ENCODE data around the gene DHX30. TPM values are rescaled to one million over a fixed set of nuclear protein-coding genes. Genes with fewer than 3 reads are reported as not detected.

The DHX30 gene
- total RNA-seq, 1 donor from 2014 or later = 55.0 TPM

- H3K4me1 ChIP-seq = peaks cover 13% of the 10 kb centered on the region
- H3K27me3 ChIP-seq = no peaks in the 10 kb centered on the region
- H3K4me3 ChIP-seq = no peak overlapping the region
- peaks cover 0 to 29% of the 10 kb centered on the region in 2 donors for H3K36me3 ChIP-seq
- no peak for TF ChIP-seq POLR2A (IDR thresholded peaks at IDR 0.05)
- no peak for TF ChIP-seq CTCF (IDR thresholded peaks at IDR 0.05)
- no peak for TF ChIP-seq POLR2AphosphoS5 (IDR thresholded peaks at IDR 0.05; ENCODE audit: insufficient read depth in 1 of 2, low read depth in 1 of 2)
- H3K27ac ChIP-seq = no peak overlapping the region
- no peaks in the 10 kb centered on the region for H3K9me3 ChIP-seq
- DNase-seq (ENCODE audit: extremely low spot score in 2 of 2) = no peak
- intact Hi-C loops (cut with DNase I) = no loop called here
These were observed 1.6 kb downstream of the DHX30 start for GRCh38 chr3:47804577-47804976.

DNA sequence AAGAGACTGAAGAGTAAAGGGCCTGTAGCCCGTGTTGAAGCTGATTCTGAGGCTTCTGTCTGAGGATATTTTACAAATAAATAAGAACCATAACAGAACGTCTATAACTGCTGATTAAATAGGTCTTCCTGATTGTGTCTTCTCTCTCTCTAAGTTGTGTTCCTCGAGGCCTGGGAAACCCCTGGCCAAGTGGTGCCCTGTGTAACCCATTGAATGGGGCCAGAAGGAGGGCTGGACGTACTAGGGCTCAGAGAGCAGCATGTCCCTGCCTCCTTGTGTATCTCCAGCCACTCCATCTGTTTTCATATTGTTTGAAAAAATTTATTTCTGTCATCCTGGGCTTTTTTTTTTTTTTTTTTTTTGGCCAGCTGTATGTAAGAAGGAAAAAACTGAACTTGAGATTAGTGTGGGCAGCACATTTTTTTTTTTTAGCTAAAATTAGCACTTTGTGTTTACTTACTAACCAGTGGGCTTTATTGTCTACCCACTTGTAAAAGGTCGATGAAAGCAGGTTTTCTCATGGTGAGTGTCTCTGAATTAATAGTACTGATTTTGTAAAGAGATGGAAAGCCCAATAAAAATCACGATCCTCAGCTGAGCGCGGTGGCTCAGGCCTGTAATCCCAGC lies 10.7 kb downstream of the DHX30 start:
- TF ChIP-seq CTCF (IDR thresholded peaks at IDR 0.05) (no peak), POLR2A (IDR thresholded peaks at IDR 0.05) (no peak), POLR2AphosphoS5 (IDR thresholded peaks at IDR 0.05; ENCODE audit: insufficient read depth in 1 of 2, low read depth in 1 of 2) (no peak)
- H3K9me3 ChIP-seq = no peaks in the 10 kb centered on the region
- H3K36me3 ChIP-seq = peaks cover 0 to 31% of the 10 kb centered on the region in 2 donors
- no peak overlapping the region for H3K4me3 ChIP-seq
- no peak overlapping the region for H3K27ac ChIP-seq
- intact Hi-C loops (cut with DNase I) = no loop called here
- no peaks in the 10 kb centered on the region for H3K27me3 ChIP-seq
- DNase-seq (ENCODE audit: extremely low spot score in 2 of 2) = no peak
- H3K4me1 ChIP-seq = no peaks in the 10 kb centered on the region

- no peaks in the 10 kb centered on the region for H3K27me3 ChIP-seq
- no peak for DNase-seq (ENCODE audit: extremely low spot score in 2 of 2)
- no peaks in the 10 kb centered on the region for H3K9me3 ChIP-seq
- no peaks in the 10 kb centered on the region for H3K4me1 ChIP-seq
- TF ChIP-seq POLR2AphosphoS5 (IDR thresholded peaks at IDR 0.05; ENCODE audit: insufficient read depth in 1 of 2, low read depth in 1 of 2) = no peak
- no peak for TF ChIP-seq POLR2A (IDR thresholded peaks at IDR 0.05)
- no peak for TF ChIP-seq CTCF (IDR thresholded peaks at IDR 0.05)
- no peak overlapping the region for H3K4me3 ChIP-seq
- H3K27ac ChIP-seq = no peak overlapping the region
- intact Hi-C loops (cut with DNase I) = no loop called here
- peaks cover 0 to 13% of the 10 kb centered on the region in 2 donors for H3K36me3 ChIP-seq
These were observed 14.7 kb downstream of the DHX30 start for GRCh38 chr3:47817609-47818008.

- Histone ChIP-seq H3K4me1 (peaks cover 27% of the 10 kb centered on the region), H3K4me3 (peak overlapping the region; percentile 64 to 90), H3K27ac (peak overlapping the region; percentile 89), H3K36me3 (peaks cover 0 to 31% of the 10 kb centered on the region in 2 donors), H3K27me3 (no peaks in the 10 kb centered on the region), H3K9me3 (no peaks in the 10 kb centered on the region)
- intact Hi-C loops (cut with DNase I) = loop anchor here (10.0 kb wide), 1 partner anchor 170 kb away; no protein-coding TSS in a partner anchor
- no peak for DNase-seq (ENCODE audit: extremely low spot score in 2 of 2)
- TF ChIP-seq CTCF (IDR thresholded peaks at IDR 0.05) (peak; percentile 59 to 87 (median 74)), POLR2AphosphoS5 (IDR thresholded peaks at IDR 0.05; ENCODE audit: insufficient read depth in 1 of 2, low read depth in 1 of 2) (peak in 1 of 2 donors; percentile 56), POLR2A (IDR thresholded peaks at IDR 0.05) (no peak)
These were observed 21.9 kb downstream of the DHX30 start for GRCh38 chr3:47824541-47825473.
